Measurements from ENCODE around the gene PPP2R5B.

PPP2R5B gene

DNA sequence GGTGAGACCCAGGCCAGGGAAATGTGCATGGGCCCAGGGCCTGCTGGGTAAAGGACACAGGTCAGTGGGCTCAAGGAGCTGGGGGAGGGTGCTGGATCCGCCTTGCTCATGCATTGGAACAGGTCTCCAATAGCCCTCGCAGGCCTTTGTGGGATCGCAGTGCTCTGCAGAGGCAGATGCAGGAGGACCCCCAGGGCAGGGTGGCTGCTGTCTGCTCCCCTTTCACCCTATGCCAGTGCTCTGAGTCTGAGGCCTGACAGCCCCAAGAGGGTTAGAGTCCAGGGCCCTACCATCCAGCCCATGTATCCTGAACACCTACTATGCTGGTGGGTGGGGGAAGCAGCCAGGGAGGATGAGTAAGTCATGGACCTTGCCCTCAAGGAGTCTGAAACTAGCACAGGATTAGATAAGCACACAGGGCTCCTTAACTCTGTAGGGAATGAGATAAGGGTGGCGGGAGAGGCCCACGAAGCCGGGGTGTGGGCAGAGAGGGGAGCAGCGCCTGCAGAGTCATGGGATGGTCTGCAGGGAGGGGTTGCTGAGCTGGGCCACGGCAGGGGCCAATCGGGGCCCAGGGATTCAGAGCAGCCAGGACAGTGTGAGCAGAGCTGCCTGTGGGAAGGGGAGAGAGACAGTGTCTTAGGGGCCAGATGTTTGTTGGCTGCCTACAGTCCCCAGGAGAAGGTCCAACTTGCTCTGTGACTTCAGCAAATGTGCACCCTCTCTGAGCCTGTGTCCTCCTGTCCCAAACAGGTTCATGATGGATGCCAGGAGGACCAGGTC, 35.6 kb upstream of the PPP2R5B start:
- no peak for DNase-seq

DNA sequence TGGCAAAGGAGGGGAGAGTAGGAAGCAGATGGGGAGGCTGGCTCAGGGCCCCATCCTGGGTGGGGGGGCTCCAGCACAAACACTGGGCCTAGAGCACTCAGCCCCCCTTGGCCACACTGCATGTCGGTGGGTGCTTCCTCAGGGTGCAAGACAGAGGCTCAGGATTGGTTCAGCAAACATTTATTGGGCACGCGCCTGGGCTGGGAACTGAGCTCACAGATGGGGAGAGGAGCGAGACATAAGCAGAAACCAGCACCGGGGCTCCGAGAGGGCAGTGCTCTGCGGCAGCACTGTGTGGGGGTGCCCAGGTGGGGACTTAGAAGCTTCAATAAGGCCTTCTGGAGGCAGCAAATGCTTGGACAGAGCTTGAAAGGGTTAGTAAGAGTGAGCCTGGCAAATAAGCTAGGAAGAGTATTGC, 34.0 kb upstream of the PPP2R5B start:
- DNase-seq: no peak

DNA sequence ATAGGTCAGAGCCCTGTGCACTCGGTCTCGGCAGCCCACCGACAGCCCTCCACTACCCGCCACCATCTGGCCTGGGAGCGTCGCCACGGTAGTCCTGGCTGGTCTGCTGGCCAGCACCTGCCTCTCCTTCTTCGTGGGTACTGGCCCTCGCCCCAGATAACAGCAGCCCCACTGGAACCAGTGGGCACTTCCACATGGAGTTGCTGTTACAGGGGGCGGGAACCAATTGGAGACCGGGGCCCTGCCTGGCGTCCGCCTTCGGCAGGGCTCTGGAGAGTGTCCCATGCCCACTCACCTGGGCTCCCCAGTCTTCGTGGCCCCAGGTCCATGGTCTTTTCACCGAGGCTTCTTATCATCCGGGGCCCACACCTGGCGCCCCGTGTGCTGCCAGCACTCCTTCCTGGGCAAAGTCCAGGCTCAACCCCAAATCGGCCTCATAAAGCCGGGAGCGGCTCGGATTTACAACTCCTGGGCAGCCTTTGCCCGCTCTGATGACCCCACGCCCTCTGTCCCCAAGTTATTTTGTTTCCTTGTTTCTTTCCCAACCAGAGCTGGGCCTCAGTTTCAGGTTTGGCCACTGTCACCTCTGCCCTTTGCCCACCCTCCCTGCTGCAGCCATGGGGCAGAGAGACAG, 33.2 kb upstream of the PPP2R5B start:
- no peak for DNase-seq

DNA sequence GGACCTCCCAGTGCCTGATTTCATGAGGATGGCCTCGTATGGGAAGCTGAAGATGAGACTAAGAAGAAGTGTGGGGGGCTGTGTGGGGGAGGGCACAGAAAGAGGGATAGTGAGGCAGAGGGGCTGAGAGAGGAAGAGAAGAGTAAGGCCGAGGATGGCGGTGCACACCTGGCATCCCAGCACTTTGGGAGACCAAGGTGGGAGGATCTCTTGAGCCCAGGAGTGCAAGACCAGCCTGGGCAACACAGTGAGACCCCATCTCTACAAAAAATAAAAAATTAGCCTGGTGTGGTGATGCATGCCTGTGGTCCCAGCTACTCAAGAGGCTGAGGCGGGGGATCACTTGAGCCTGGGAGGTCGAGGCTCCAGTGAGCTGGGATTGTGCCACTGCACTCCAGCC, 32.6 kb upstream of the PPP2R5B start:
- no peak for DNase-seq

DNA sequence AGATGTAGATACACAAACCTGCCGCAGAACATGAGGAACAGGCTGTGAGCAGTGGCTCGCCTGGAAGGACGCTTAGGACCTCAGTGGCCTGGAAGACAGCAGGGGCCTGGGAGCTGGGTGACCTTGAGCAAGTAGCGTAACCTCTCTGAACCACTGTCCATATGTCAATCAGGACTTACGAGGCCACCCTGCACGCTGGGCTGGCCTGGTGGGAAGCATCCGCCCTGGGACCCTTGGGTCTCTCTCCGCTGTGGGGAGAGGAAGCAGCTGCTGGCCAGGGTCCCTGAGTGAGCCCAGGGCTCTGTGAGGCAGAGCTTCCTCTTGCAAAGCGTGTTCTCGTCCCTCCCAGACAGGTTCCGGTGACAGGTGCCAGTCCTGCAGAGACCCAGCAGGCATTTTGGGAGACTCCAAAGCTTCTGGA, 32.1 kb upstream of the PPP2R5B start:
- no peak for DNase-seq

DNA sequence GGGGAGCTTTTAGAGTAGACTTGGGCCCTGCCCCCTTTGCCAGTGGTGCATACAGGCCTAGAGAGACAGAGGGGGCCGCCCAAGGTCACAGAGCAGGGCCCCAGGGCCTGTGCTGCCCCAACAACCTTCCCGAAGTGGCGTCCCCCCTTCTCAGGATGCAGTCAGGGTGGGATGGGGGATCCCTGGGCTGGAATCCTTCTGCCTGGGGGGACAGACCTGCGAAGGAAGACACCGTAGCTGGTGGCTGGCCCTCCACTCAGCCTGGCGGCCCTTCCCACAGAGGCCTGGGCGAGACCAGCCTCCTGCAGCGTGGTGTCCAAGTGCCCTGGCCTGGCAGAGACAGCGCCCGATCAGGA, 31.7 kb upstream of the PPP2R5B start:
- DNase-seq: no peak

DNA sequence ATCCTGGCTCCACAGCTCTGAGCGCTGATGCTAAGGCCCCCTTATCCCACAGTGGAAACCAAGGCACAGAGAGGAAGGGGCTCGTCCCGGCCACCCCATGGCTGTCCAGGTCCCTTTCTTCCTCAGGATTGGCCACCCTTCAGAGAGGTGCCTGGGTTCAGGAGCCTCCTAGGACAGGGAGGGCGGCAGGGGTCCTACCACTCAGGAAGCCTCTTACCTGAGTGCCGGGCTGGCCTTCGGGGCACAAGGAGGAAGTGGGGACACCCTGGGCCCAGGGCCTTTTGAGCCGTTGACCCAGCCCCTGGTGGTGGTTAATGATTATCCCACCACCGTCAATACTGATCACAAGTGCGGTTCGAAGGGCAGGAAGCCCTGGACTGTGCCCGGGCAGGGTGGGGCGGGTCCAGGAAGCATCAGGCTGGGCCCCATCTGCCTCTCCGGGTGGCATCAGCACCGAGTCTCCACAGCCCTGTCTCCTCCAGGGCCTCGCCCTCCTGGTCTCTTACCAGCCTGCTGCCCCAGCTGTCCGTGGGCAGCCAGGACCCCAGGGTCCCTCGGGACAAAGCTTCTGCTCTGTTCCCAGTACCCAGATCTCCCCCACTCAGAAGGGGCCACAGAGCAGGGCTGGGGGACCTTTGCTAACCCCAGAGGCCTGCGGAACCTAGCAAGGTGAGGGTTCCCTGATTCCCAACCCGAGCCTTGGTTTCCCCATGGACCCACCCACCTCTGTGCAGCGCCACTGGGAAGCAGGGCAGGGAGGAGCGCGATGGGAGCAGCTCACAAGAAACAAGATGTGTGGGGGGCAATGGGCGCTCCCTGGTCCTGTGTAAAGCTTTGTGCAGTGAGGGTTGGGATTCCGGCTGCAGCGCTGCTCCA, 31.1 kb upstream of the PPP2R5B start:
- DNase-seq: no peak

DNA sequence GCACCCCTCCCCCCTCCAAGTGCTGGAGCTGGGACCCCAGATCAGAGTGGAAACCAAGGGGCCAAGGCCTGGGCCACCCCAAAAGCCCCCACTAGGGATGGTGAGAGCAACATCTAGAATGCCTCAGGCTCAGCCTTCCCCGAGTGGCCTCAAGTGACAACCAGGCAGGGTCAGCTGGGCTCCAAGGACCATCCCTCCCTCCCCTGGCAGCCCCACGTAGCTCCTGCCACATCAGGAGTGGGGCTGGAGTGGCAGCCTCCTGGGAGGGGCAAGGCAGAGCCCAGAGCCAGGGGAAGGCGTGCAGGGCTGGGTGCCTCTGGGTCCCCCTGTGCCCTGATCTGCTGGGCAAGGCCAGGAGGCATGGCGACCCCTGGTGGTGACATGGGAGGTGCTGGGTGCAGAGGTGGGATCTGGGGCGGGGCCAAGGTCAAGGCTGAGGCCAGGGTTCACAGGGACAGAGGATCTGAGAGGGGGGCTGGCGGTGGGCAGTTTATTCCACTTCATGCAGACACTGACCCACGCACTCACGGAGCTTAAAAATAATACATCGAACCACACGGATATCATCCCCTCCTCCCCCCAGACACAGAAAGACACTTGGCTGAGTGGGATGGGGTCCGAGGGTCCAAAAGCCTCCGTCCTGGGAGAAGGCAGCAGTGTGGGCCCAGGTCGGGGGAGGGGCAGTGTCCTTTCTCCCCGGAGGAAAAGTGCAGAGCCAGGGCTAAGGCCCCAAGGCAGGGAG, 30.2 kb upstream of the PPP2R5B start:
- DNase-seq: peak in 43 of 56 donors; percentile 11 to 85 (median 47)

DNA sequence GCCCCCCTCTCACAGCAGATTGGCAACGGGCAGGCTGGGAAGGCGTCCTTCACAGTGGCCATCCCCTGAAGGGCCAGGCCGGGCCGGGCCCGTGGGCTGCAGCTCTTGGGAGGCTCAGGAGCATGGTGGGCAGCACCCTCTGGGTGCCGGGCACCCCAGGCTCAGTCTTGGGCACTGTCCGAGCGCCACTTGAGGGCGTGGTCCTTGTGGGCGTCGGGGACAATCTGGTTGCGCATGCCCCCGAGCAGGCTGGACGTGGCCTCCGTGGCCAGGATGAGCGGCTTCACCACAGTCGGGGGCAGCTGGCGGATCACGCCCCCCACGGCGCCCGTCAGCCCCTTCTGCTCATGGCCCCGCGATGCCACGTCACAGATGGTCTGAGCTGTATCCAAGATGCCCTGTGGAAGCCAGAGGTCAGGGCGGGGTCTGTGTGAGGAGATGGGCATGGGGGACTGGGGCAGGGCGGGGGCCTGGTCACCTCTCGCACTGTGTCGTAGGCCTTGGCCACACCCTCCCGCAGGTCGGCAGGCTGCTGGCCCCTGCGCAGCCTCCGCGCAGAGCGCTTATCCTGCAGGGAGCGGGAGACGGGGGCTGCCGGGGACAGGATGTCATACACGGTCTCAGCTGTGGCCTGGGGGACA, 29.6 kb upstream of the PPP2R5B start:
- no peak for DNase-seq

DNA sequence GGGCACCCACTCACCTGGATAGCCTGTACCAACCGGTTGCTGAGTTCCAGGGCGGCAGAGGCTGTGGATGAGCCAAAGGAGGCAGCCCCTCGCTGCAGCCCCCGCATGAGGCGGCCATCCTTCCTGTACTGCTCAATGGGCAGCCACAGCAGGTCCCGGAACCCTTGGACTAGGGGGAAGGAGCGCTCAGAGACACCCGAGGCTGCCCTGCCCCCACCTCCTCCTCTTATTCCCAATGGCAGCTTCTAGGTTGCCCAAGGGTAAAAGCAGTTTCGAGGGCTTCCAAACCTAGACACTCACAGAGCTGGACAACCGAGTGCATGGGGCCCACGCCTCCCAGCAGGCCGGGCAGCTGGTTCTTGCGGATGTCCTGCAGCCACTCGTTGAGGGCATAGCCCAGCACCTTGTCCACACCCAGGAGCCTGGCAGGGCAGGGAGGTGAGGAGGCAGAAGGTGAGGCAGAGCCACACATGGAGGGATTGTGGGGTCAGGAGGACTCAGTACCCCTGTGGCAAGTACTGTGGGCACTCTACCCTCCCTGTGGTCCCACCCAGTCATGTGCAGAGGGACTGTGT, 28.0 kb upstream of the PPP2R5B start:
- DNase-seq: no peak

DNA sequence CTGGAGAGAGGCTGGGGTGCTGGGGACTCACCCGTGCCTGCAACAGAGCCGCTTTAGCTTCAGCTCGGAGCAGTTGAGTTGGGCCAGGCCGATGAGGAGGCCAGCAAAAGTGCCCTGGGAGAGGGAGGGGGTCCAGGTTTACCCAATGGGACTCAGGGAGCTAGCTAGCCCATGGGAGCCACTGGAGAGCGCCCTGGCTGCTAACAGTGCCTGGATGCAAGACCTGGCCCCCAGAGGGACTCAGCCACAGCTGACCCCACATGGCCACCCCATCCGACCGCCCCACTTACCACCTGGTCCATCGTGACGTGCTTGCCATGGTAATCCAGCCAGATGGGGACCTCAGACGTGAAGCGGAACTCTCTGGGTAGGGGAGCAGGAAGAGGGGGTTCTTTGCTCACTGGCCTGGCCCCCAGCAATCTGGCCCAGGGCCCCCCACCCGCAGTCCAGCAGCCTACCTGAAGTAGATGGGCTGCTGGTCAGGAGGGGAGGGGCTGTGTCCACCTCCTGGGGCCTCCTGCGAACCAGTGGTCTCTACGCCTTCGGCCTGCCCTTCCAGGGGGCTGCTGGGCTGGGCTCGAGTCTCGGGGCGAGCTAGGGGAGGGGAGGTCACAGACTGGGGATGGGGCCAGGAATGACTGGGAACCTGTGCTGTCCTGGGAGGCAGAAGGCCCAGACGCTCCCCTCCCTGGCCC, 27.0 kb upstream of the PPP2R5B start:
- no peak for DNase-seq

DNA sequence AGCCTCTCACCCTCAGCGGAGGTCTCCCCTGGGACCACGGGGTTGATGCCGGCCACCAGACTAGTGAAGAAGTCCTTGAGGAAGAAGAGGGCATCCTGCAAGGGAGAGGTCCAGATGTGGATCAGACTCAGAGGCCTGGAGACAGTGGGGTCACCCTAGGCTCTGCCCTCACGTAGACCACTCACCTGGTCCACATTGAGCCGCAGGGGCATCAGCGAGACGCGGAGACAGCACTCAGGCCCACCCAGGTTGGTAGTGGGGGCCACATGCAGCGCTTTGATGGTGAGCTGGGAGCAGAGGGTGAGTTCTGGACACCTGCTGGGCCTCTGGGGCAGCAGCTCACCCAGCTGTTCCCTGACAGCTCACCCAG, 26.4 kb upstream of the PPP2R5B start:
- DNase-seq: no peak

DNA sequence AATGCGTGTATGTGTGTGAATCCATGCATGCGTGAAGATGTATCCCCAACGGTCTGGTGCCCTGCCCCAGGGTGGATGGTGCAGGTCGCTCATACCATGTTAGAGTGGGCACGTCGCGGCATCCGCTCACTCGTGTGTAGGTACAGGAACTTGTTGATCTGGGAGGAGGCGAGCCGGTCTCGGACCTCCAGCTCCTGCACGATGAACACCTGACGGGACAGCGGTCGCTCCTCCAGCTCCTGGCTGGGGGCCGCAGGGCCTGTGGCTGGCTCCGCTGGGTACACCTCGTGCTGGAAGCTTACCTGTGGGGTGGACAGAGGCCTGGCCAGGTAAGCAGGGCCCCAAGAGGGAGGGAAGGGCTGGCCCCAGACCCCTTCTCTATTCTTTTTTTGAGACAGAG, 25.9 kb upstream of the PPP2R5B start:
- DNase-seq: no peak

DNA sequence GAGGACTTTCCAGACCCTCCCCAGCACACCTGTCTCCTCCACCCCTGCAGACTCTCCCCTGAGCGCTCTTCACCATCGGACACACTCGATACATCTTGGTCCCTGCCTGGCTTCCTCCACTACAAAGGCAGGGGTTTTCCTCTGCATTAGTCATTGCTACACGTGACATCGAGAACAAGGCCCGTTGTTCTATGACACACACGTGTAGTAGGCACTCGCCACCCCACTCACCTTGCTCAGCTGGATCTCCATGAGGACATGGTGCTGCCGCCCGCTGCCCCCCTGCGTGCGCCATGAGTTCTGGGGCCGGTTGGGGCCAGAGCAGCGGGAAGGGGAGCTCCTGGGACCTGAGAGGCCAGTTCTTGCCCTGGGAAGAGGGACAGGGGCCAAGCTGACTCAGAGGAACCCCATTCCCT, 24.2 kb upstream of the PPP2R5B start:
- peak in 1 of 56 donors; percentile 10 for DNase-seq

DNA sequence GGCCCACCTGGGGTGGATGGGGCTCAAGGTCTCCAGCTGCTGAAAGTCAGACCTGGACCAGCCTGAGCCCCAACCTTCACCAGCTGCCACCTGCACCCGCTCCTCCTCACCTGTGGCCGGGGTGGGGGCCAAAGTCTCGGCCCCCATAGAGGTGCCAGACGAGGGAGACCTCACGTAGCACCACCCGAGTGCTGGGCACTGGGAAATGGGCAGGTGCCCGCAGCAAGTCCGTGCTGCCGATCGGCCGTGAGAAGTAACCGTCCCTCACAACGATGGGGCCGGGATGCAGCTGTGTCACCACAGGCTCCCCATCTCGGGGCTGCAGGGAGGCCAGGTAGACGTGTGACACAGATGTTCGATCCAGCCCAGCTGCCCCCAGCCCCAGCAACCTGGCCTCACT, 23.7 kb upstream of the PPP2R5B start:
- no peak for DNase-seq

DNA sequence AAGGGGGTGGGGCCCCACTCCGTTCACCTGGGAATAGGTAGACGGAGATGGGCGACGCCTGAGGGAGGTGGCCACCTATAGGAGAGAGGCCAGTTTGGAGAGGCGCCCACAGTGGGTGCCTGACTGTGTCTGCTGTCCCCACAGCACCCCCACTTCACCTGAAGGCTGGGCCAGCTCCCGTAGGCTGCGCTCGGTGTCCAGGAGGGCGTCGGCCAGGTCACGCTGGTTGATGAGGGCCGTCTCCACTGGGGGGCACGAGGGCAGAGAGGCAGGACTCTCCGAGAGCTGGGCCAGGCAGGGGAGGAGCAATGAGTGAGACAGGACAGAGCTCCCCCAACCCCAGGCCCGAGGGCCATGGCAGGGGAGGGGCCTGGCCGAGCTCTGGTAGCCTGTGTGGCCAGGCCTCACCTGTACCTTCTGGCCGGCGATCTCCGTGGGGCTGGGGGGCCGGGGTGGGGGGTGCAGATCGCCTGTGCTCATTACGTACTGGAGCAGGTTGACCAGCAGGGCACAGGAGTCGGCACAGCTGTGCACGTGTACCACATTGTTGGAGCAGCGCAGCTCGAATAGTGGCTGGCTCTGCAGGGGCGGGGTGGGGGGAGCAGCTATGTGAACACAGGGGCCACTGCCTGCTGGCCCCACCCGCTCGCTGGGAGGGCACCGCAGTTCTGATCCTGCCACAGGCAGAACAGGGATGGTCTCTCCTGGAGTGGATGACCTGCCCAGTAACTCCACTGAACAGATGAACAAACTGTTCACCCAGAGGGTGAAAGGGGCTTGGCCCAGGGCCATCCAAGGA, 22.2 kb upstream of the PPP2R5B start:
- DNase-seq: no peak

DNA sequence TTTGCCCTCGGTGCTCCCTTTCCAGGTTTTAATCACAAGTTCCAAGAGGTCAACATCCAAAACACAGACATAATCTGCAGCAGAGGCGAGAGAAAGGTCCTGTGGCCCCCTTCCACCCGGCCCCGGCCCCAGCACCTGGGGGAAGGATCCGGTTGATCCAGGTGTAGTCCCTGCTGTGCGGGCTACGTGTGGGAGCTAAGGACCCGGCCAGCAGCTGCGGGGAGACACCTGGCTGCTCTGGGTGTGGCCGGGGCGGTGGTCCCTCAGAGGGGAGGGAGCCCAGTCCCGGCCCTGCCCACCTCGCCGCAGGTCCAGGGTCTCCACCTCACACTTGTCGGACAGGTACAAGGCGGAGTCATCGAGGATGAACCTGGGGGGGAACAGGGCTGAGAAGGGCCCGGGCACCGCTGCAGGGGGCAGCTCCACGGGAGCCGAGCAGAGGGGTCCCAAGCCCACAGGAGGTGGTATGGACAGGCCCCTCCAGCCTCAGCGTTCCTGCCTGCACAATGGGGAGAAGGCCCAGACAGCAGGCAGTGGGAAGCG, 21.1 kb upstream of the PPP2R5B start:
- DNase-seq: no peak

DNA sequence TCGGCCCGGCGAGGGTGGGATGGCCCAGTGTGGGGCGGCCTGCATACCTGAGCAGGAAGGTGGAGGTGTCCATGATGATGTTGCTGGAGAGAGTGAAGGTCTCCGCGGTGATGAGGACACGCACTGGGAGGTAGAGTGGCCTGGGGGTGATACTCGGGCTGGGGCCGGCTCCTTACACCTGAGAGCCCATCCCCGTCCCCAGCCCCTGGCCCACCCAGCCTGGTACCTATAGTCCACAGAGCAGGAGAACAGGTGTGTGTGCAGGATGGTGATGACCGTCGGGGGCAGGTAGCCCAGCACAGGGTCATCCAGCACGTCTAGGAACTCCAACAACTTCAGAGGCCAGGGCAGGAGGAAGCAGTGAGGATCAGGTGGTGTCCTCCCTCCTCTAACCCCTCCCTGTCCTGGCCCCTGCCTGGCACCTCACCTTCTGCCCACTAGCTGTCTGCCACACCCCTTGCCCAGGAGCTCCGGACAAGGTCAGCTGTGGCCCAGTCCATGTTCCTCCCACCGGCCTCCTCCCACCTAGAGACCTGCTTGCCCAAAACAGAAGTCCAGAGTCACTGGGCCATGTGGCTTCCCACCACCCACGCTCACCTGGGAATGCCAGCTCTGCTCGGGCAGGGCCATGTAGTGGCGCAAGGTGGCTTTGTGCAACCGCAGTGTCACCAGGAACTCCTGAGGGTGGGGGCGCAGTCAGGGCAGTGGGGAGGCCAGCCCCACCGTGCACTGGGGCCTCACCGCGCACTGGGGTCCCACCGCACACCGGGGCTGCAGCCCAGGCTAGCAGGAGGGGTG, 18.8 kb upstream of the PPP2R5B start:
- no peak for DNase-seq
